Fibroblast of mammary gland (primary cell): Measurements from ENCODE around the gene EDN1.

Experiments used
- DNase-seq: peaks from one replicate; pipeline ENCODE4 v3.0.0-alpha.2; 2010; ENCODE audit warnings: low read depth
- H3K4me3 ChIP-seq: 2 replicates; pipeline ENCODE4 v1.5.1; 2011; ENCODE audit warnings: low read depth, mild to moderate bottlenecking, low read length, moderate library complexity; ENCODE audit not compliant: control insufficient read depth
- CTCF ChIP-seq: conservative IDR thresholded peaks from 2 replicates; pipeline ENCODE4 v1.5.1; 2011; ENCODE audit warnings: low read depth, low read length, inconsistent platforms; ENCODE audit not compliant: control insufficient read depth, insufficient read depth

EDN1 gene

GRCh38 chr6:12261502-12261901 lies 28.7 kb upstream of the EDN1 start:
- TF ChIP-seq CTCF = no peak
- no peak for DNase-seq
- H3K4me3 ChIP-seq = no peak overlapping the region

DNA sequence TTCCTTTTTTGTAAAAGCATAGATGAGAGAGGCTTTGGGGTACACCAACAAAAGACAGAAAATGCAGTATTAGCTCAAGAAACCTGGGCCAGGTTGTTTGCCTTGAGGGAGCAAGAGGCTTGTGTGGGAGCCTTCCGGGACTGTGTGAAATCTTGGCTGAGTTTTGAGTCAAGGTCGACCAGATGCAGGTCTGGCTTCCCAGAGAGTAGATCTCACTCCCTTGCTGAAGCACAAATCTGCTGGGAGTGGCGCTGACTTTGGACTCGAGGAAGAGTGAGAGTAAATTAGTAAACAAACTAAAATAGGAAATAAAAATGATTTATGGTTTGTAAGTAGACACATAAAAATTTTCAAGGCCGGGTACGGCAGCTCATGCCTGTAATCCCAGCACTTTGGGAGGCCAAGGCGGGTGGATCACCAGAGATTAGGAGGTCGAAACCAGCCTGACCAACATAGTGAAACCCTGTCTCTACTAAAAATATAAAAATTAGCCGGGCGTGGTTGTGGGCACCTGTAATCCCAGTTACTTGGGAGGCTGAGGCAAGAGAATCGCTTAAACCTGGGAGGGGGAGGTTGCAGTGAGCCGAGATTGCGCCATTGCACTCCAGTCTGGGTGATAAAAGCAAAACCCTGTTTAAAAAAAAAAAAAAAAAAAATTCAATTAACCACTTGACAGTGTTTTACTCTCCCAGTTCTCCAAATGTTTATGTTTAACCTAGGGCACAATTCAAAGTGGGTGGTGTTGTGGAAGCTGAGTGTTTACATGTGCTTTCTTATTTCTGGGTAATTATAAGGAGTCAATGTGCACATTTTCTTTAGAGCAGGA lies 27.7 kb upstream of the EDN1 start:
- TF ChIP-seq CTCF = no peak
- DNase-seq = no peak
- no peak overlapping the region for H3K4me3 ChIP-seq

- no peak overlapping the region for H3K4me3 ChIP-seq
- DNase-seq = no peak
- no peak for TF ChIP-seq CTCF
Observed at GRCh38 chr6:12263403-12263802, 26.8 kb upstream of the EDN1 start.

DNA sequence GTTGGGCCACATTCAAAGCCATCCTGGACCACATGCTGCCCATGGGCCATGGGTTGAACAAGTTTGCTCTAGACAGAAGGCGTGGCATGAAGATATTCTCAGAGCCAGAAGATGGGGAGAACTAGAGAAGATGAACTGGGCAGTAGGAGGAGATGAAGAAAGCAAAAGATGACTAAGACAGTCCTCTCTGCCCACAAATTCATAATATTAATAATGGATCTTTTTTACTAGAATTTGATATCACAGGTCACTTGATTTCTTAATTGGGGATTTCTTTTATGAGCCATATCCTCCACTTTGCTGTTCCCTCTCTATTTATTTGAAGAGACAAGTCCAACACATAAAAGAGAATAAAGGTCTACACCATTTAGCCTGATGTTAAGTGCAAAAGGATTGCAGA lies 25.5 kb upstream of the EDN1 start:
- no peak for DNase-seq
- H3K4me3 ChIP-seq = no peak overlapping the region
- no peak for TF ChIP-seq CTCF

- no peak for TF ChIP-seq CTCF
- DNase-seq = no peak
- no peak overlapping the region for H3K4me3 ChIP-seq
Observed at GRCh38 chr6:12265296-12265695, 24.9 kb upstream of the EDN1 start.

DNA sequence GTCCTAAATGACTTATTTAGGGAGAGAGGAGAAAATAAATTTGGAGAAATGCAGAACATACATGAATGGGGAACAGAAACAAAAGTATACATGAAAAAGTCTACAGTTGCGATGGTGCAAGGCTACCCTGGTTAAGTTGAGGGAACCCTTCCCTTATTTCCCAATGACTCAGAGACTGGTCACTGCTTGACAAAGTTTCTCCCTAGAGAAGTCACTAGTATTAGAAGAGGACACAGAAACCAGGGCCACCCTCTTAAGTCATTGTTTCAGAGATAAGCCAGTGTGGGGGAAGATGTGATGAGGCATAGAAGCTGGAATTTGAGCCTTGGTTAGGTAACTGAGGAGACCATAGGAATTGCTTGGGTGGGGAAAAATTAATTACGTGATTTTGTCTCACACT lies 24.4 kb upstream of the EDN1 start:
- peak; percentile 39 for DNase-seq
- H3K4me3 ChIP-seq = no peak overlapping the region
- no peak for TF ChIP-seq CTCF

GRCh38 chr6:12266571-12266970 lies 23.6 kb upstream of the EDN1 start:
- no peak for TF ChIP-seq CTCF
- peak; percentile 62 for DNase-seq
- H3K4me3 ChIP-seq = no peak overlapping the region
